NK-92 treated with Interleukin-12 subunit alpha and Interleukin-12 subunit beta, amount 100 ng/mL, for 24 hours (cell line): ENCODE data around the gene SNORC.

Experiments used
- DNase-seq: peaks from one replicate; lab custom pipeline; 2025; lab: John Stamatoyannopoulos, UW

SNORC gene

GRCh38 chr2:232926431-232926939, 56.4 kb downstream of the SNORC start:
- no peak for DNase-seq

DNA sequence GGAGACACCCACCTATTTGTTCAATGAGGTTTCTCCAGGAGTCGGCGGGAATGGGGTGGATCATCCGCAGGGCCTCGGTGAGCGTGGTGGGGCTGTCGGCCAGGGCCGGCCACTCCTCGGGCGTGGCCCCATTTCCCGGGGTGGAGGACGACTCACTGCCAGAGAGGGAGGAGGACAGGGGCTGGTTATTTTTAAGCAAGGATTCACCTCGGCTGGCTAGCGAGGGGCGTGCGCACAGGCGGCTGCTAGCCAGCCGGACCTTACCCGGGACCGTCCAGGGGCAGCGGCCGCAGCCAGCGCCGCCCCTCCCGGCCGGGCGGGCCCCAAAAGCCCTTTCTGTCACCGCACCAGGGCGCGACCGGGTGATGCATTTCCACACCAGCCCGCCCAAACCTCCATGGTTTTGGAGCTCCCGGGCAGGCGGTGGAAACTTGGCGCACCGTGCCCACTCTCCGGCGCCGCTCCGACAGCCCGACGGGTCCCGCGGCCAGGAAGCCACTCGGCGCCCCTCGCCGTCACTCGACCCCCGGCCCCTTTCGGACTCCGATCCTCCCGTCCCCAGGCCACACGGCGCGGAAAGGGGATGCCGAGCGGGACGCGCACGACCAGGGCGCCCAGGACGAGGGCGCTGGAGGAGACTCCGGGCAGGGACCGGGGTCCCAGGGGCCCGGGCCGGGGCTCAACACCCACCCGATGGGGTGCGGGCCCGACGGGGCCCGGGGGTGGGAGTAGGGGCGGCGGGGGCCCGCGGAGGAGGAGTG, 57.1 kb downstream of the SNORC start:
- no peak for DNase-seq

- no peak for DNase-seq
These were observed 57.9 kb downstream of the SNORC start for GRCh38 chr2:232927793-232928550.
